ENCODE data around the gene TREX2. TPM values are rescaled to one million over a fixed set of nuclear protein-coding genes. Genes with fewer than 3 reads are reported as not detected.
A peak's percentile ranks its signal among the peaks of the same experiment; 100 is the strongest.

Gene TREX2
- total RNA-seq, 1 experiment from 2014 or later: 0.61 TPM

DNA sequence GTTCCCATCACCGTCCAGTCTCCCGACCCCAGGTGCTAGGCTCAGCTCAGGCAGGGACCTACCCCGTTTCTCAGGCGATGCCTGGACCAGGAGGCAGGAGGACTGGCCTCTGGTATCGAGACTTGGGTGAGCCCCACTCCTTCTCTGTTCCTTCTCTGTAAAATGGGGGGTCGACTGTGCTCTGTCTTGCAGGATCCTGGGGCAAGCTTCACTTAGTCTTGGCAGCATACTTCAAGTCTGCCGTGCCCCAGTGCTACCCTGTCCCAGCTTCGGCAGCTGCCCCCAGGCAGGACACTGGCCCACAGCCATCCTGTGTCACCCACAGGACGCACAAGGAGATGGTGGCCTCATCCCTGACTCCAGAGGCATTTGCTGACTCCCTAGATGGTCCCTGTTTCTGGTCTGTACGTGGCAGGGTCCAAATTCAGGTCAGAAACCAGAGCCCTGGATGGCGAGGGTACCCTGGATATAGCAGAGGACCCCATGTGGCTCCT is 31.6 kb upstream of the TREX2 start:
- Histone ChIP-seq H3K4me3 (ENCODE audit: low read depth, low read length) (no peak overlapping the region), H3K27me3 (replicated peaks; ENCODE audit: control insufficient read depth, insufficient read depth, low read length) (no peaks in the 10 kb centered on the region), H3K9me3 (no peaks in the 10 kb centered on the region), H3K4me1 (peaks cover 24% of the 10 kb centered on the region), H3K36me3 (ENCODE audit: control insufficient read depth, insufficient read depth, low read length) (no peaks in the 10 kb centered on the region)
- TF ChIP-seq, protein P1, sequence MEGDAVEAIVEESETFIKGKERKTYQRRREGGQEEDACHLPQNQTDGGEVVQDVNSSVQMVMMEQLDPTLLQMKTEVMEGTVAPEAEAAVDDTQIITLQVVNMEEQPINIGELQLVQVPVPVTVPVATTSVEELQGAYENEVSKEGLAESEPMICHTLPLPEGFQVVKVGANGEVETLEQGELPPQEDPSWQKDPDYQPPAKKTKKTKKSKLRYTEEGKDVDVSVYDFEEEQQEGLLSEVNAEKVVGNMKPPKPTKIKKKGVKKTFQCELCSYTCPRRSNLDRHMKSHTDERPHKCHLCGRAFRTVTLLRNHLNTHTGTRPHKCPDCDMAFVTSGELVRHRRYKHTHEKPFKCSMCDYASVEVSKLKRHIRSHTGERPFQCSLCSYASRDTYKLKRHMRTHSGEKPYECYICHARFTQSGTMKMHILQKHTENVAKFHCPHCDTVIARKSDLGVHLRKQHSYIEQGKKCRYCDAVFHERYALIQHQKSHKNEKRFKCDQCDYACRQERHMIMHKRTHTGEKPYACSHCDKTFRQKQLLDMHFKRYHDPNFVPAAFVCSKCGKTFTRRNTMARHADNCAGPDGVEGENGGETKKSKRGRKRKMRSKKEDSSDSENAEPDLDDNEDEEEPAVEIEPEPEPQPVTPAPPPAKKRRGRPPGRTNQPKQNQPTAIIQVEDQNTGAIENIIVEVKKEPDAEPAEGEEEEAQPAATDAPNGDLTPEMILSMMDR (IDR thresholded peaks at IDR 0.05; ENCODE audit: insufficient read depth in 1 of 2, low read depth in 1 of 2, low read length in 1 of 2, severe bottlenecking in 1 of 2, unreplicated experiment in 1 of 2): no peak
- BruUV-seq (replicated peaks): no TSS peak
- Mint-ChIP-seq H3K27me3 (ENCODE audit: insufficient read depth, unreplicated experiment) (no peaks in the 10 kb centered on the region), H3K27ac (ENCODE audit: unreplicated experiment) (no peak overlapping the region), H3K36me3 (ENCODE audit: insufficient read depth, unreplicated experiment) (no peaks in the 10 kb centered on the region), H3K4me3 (ENCODE audit: unreplicated experiment) (no peak overlapping the region), H3K9me3 (ENCODE audit: unreplicated experiment) (no peaks in the 10 kb centered on the region), H3K4me1 (ENCODE audit: low read depth, unreplicated experiment) (no peaks in the 10 kb centered on the region)
- intact Hi-C loops (cut with micrococcal nuclease; ENCODE audit: unreplicated experiment): no loop called here
- ChIA-PET CTCF (no interaction called here), POLR2A (no interaction called here)
- DNase-seq: no peak

DNA sequence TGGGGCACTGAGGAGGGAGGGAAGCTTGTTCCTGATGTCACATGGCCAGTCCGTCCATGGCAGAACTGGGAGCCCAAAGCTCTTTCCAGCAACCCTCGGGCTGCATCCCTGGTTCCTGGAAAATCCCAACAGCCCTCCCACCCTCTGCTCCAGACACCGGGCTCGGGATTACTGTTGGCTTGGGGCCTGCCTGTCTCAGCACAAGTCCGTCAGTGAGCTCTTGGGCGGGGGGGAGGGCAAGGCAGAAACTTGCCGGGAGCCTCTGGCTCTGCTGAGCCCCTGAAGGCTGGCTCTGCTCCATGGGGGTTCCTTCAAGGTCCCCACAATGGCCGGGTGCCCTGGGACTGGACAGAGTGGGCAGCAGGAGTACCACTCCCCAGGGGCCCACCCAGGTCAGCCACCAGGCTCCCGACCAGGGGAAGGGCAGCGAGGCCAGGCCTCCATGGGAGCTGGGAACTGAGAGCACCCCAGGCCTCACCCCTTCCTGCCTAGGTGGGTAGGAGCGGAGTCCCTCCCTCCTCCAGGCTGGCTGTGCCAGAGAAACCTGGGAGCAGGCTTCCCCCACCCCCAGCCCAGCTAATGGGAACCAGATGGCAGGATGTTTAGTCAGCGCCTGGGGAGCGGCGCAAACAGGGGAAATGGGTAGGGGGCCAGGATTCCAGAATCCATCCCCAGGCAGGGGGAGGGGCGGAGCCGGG is 31.0 kb upstream of the TREX2 start:
- peaks cover 24% of the 10 kb centered on the region for H3K4me1 ChIP-seq
- H3K27me3 ChIP-seq (replicated peaks; ENCODE audit: control insufficient read depth, insufficient read depth, low read length): no peaks in the 10 kb centered on the region
- ChIA-PET POLR2A (no interaction called here), CTCF (no interaction called here)
- H3K4me3 Mint-ChIP-seq (ENCODE audit: unreplicated experiment): no peak overlapping the region
- TF ChIP-seq, protein P1 (IDR thresholded peaks at IDR 0.05; ENCODE audit: insufficient read depth in 1 of 2, low read depth in 1 of 2, low read length in 1 of 2, severe bottlenecking in 1 of 2, unreplicated experiment in 1 of 2): no peak
- H3K9me3 ChIP-seq: no peaks in the 10 kb centered on the region
- intact Hi-C loops (cut with micrococcal nuclease; ENCODE audit: unreplicated experiment): no loop called here
- H3K27me3 Mint-ChIP-seq (ENCODE audit: insufficient read depth, unreplicated experiment): no peaks in the 10 kb centered on the region
- no peaks in the 10 kb centered on the region for H3K4me1 Mint-ChIP-seq (ENCODE audit: low read depth, unreplicated experiment)
- BruUV-seq (replicated peaks): no TSS peak
- H3K27ac Mint-ChIP-seq (ENCODE audit: unreplicated experiment): no peak overlapping the region
- DNase-seq: no peak
- H3K36me3 Mint-ChIP-seq (ENCODE audit: insufficient read depth, unreplicated experiment): no peaks in the 10 kb centered on the region
- H3K4me3 ChIP-seq (ENCODE audit: low read depth, low read length): no peak overlapping the region
- H3K9me3 Mint-ChIP-seq (ENCODE audit: unreplicated experiment): no peaks in the 10 kb centered on the region
- H3K36me3 ChIP-seq (ENCODE audit: control insufficient read depth, insufficient read depth, low read length): no peaks in the 10 kb centered on the region

DNA sequence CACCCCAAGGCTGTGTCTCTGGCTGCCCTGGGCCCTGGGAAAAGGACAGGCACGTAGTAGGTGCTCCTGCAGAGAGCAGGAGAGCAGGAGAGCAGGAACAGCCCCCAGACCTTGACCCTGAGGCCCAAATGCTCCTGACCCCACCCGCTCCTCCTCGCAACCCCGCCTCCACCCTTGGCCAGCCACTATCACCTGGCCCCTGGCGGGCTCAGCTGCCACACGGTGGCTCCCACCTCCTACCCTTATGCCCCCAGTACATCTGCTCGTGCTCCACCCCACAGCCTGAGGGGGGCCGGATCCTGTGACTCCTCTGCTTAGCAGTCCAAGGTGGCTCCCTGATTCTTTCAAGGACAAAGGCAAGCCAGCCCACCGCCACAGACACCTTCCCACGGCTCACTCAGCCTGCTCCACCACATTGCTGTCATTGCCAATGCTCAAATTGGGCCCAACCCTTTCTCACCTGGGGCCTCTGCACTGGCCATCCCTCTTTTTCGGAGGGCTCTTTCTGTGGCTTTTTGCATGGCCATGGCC is 30.0 kb upstream of the TREX2 start:
- TF ChIP-seq, protein P1 (IDR thresholded peaks at IDR 0.05; ENCODE audit: insufficient read depth in 1 of 2, low read depth in 1 of 2, low read length in 1 of 2, severe bottlenecking in 1 of 2, unreplicated experiment in 1 of 2): no peak
- peak overlapping the region; percentile 42 for H3K4me3 Mint-ChIP-seq (ENCODE audit: unreplicated experiment)
- Histone ChIP-seq H3K9me3 (no peaks in the 10 kb centered on the region), H3K27me3 (replicated peaks; ENCODE audit: control insufficient read depth, insufficient read depth, low read length) (no peaks in the 10 kb centered on the region), H3K36me3 (ENCODE audit: control insufficient read depth, insufficient read depth, low read length) (no peaks in the 10 kb centered on the region), H3K4me3 (ENCODE audit: low read depth, low read length) (no peak overlapping the region), H3K4me1 (peaks cover 29% of the 10 kb centered on the region)
- H3K27me3 Mint-ChIP-seq (ENCODE audit: insufficient read depth, unreplicated experiment): no peaks in the 10 kb centered on the region
- H3K27ac Mint-ChIP-seq (ENCODE audit: unreplicated experiment): peak overlapping the region; percentile 28
- intact Hi-C loops (cut with micrococcal nuclease; ENCODE audit: unreplicated experiment): no loop called here
- H3K36me3 Mint-ChIP-seq (ENCODE audit: insufficient read depth, unreplicated experiment): no peaks in the 10 kb centered on the region
- no peak for DNase-seq
- ChIA-PET CTCF (interaction anchor here (0.5 kb wide), 1 partner anchor 180 kb away, joined by 4 read pairs; no protein-coding TSS in a partner anchor), POLR2A (no interaction called here)
- H3K4me1 Mint-ChIP-seq (ENCODE audit: low read depth, unreplicated experiment): no peaks in the 10 kb centered on the region
- no TSS peak for BruUV-seq (replicated peaks)
- H3K9me3 Mint-ChIP-seq (ENCODE audit: unreplicated experiment): no peaks in the 10 kb centered on the region

All from Caco-2 (cell line).